Islet precursor cell (in vitro differentiated cells): ENCODE results near the gene ABCC11.
"Not testable (repeated sequence)": the region's sequence is repeated elsewhere in the genome, so short reads cannot be mapped to it uniquely, and the experiment has no call there.

ENCODE experiments used
- DNase-seq: peaks from one replicate; pipeline ENCODE4 v3.0.0-alpha.2; 2018

The ABCC11 gene

DNA sequence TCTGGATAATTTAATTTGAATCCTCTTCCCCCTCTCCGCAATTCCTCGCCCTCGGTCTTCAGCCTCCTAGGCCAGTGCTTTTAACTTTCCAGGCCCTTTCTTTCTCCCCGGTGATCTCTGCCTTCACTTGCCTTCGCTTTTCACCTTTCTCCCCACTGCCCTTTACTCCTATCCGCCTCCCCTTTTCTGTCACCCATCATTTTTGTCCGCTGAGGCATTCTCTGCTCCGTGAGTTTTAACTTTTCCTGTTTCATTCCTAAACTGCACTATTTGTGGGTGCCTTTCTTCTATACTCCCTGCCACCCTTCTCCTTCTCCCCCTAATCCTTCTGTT is 2.5 kb downstream of the ABCC11 start:
- no peak for DNase-seq

DNA sequence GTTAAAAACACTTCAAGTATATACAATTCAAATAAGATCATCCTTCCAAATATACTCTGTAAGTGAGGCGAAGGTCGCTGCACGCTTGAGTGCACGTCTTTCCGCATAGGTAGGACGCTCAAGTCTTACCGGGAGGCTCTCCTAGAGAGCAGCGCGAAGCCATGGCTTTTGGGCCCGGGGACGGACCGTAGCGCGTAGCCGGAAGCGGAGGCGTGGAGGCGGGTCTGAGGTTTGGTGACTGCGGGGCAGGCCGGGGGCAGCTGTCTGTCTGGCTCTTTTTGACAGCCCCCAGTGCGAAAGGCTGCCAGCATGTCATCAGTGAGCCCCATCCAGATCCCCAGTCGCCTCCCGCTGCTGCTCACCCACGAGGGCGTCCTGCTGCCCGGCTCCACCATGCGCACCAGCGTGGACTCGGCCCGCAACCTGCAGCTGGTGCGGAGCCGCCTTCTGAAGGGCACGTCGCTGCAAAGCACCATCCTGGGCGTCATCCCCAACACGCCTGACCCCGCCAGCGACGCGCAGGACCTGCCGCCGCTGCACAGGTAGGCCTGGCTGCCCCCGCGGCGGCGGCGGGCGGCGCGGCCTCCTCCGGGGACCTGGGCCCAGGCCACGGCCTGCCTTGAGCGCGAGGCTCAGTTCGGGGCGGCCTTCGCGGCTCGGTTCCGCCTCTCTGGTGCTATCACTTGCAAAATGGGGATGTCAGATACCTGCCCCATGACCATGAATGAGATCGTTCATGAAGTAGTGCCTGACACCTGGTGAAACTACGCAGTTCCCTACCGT is 3.1 kb downstream of the ABCC11 start, which contains the start of gene LONP2:
TSS of gene LONP2 (plus strand) at position 221 of the 783 bp plus-strand sequence. CDS start at position 310, 89 bp downstream.
- DNase-seq = peak; percentile 95

DNA sequence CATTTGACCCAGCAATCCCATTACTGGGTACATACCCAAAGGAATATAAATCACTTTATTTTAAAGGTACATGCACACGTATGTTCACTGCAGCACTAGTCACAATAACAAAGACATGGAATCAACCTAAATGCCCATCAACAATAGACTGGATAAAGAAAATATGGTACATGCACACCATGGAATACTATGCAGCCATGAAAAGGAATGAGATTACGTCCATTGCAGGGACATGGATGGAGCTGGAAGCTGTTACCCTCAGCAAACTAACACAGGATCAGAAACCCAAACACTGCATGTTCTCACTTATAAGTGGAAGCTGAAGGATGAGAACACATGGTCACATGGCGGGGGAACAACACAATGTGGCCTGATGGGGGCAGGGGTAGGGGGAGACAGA is 7.2 kb downstream of the ABCC11 start:
- DNase-seq = not testable (repeated sequence)

DNA sequence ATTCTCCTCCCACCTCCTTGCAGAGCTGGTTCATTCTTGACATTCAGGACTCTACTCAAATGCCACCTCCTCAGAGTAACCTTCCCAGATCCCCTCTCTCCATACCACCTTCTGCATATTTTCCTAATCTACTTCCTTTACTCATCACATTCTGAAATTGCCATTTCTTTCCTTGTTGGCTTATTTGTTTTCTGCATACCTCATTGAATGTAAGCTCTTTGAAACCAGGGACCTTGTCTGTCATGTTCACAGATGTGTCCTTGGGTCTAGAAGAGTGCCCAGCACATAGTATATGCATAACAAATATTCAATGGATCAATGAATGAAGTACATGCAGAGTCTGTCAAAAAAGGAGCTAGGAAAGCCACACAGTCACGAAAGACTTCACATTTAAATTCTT is 11.1 kb downstream of the ABCC11 start:
- no peak for DNase-seq

DNA sequence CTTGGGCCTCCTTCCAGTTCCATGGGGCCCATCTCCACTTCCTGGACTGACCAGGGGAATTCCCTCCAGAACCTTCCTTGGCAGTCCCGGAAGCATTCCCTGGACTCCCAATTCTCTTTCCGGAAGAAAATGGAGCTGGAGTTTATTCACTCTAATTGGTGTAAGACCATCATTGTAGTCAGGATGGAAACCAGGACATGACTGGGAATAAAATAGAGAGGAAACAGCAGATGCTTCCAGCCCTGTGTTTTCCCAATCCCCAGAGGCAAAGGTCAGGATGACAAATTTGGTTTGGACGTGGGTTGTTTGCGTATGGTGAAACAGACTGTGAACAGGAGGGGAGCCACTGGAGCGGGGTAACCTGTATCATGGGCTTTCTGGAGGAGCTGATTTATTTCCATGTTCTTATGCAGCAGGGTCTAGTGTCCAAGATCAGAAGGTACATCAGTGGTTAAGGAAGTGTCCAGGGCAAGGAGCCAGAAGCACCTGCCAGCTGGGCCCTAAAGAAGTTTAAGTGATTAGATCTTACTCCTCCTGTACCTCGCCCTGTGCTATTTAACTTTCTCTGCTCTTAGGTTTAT is 11.7 kb downstream of the ABCC11 start:
- DNase-seq = no peak

DNA sequence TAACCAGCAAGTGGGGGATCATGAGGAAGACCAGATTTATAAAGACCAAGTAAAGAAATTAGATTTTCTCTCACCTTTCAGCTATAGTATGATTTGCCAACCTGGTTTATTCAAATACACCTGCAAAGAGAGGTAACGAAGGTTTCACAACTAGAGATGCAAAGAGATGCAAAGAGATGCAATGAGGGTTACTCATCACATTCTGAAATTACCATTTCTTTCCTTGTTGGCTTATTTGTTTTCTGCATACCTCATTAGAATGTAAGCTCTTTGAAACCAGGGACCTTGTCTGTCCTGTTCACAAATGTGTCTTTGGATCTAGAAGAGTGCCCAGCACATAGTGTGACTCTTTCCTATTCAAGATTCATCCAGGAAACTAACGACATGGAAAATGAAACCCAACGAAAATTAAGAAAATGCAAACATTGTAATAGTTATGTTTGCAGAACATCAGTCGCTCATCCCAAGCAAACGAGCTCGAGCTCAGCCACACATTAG is 12.2 kb downstream of the ABCC11 start:
- DNase-seq = no peak

DNA sequence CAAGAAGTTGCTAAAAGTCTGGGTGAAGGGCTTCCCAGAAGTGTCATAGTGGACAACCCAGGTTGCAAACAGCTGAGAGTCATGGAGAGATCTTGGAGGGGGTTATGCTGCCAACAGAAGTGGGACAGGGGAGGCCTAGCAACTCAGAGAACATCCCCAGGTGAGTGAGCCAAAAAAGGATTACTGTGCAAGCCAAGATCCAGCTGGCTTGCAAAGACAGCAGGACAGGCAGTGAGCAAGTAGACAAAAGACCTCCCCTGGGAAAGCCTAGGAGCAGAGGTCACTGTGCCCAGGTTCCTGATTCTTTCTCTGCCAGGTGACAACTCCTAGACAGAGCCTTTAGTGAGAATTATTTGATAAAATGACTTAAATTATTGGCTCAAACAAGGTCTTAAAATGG is 12.7 kb downstream of the ABCC11 start:
- no peak for DNase-seq

DNA sequence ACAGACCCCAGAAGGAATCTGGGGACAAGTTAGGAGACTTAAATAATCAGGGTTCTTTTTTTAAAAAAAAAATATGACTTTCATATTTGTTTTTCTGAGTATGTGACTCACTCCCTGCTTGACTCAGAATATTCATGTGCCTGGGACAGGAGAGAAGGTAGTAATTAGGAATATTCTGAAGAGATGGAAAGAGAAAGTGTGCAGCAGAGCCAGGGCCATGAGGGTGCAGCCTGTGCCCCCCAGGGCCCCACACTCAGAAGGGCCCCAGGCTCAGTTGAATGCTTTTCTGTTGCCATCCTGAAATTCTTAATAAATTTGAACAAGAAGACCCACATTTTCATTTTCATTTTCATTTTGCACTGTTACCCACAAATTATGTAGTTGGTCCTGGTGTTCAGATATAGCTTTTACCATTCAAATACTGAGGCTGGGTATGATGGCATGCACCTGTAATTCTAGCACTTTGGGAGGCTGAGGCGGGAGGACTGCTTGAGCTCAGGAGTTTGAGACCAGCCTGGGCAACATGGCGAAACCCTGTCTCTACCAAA is 14.8 kb downstream of the ABCC11 start:
- DNase-seq = no peak

DNA sequence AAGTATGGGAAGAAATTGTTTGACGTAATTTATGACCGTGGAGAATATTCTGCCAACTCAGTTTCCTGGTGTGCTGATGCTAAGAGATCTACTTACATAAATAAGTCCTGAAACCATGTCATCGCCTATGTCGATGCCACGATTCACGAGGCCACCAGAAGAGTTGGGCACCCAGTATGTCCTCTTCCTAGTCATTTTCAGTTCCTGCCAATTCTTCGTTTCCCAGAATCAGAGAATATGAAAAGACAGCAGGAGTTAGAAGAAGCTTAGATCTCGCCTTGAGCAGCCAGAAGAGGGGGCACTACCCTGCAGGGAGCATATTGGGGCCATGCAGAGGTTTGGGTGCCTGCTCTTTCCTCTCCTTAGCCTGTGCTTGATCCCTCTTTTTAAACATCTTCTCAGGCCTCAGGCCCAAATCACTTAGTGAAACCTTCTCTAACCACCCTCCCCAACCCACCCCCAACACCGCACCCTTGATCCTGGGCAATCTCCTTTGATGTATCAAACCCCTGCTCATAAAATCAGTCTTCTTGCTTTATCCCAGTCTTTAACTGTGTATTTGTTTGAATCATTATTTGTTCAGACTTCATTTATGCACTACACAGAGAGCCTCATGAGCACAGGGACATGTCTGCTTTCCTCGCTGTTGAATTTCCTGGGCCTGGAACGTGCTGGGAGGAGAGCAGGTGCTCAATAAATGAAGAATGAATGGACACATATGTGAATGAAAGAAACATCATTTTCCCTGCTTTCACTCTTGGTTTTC is 15.4 kb downstream of the ABCC11 start:
- DNase-seq = peak; percentile 63

DNA sequence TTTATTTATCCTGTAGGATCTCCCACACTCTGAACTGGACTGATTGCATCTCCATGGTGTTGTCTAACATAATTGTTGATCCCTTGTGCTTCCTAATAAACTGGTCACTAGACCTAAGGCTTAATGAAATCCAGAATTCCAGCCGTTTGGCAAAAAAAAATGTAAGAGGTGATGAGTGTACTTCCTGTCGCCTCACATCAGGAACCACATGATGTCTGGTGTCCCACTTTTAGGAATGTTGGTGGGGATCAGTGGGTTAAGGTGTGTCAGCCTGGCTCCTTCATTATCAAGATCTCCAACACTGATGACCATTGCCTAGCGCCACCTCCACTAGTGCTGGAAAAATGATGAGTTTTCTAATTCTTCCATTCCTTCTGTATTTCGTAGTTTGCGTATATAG is 21.9 kb downstream of the ABCC11 start:
- no peak for DNase-seq

DNA sequence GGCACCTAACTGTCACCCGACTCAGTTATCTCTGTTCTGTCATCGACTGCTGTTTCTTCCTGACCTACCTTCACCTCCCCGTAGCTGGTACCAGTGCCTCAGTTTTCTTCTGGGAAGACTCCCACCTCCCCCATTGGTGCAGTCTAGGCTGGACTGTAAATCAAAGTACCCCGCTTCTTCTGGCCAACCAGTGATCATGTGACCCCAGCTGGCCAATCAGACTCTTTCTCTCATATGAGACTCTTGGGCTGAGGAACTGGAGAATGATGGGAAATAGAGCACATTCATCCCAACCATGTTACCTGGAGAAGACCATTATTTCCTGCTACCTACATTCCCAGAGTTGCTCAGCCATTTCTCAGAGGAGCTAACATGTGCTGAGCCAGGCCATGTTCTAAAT is 23.8 kb downstream of the ABCC11 start:
- DNase-seq = peak; percentile 5

DNA sequence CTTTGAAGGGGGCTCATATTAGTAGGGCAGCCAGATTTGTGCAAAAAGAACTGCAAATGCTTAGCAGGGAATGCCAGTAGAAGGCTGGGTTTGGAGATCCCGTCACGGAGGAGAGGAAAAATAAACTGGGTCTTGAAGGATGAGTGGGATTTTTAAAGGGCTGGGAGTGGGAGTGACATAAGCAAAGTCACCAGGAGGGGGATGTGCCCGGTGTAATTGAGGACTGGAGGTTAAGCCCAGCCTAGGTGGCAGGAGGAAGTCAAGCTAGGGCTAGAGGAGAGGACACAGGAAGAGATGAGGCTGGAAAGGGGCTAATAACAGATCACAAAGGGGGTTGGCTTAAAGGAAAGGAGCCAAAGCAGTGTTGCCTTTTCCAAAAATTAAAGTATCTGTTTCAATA is 26.4 kb downstream of the ABCC11 start:
- DNase-seq = peak; percentile 44

DNA sequence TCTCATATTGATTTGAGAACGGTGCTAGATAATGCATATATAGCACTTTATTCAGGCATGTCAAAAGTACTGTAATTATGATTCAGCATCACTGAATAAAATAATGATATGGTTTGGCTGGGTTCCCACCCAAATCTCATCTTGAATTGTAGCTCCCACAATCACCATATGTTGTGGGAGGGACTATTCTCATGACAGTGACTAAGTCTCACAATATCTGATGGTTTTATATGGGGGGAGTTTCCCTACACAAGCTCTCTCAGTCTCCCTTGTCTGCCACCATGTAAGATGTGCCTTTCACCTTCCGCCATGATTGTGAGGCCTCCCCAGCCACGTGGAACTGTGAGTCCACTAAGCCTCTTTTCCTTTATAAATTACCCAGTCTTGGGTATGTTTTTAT is 28.9 kb downstream of the ABCC11 start:
- DNase-seq = no peak

DNA sequence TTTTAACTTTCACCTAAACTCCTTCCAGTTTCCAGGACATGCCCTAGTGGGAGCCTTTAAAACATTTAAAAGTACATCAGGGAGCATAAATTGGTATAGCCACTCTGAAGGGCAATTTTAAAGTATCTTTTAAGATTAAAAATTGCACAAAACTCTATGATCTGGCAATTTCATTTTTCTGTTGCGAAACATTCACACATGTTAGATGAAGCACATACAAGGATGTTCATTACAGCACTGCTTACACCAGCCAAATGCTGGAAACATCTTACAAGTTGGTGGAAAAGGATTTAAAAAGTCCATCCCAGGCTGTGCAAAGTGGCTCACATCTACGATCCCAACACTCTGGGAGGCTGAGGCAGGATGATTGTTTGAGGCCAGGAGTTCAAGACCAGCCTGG is 29.6 kb downstream of the ABCC11 start:
- DNase-seq = peak; percentile 10

DNA sequence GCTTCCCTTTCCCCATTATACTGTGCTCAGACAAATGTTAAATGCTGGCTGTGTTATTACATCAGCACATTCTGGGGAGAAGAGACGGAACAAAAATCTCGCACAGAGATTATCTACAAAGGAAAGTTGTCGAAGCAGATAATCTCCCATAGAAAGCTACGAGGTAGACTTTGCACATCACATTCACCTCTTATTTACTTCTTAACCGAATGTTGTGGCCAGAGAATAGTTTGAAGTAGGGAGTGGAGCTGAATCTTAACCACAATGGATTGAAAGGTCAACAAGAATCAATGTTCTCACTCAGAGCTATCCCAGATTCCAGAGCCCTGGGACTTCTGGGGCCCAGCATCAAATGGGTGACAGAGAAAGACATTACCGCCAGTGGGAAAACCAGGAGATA is 31.6 kb downstream of the ABCC11 start:
- no peak for DNase-seq

DNA sequence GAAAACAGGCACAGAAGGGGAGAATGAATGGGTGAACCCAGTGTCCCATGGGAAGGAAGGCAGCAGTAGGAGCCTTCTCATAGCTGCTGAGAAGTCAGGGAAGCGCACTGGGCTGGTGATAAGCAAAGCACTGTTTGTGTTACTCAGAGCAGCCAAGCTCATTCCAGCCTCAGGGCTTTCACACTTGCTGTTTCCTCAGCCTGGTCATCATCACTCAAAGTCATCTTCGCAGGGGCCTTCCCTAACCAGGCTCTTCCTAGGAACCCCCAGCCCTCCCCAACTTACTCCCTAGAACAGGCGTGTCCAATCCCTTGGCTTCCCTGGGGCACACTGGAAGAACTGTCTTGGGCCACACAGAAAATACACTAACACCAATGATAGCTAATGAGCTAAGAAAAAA is 35.3 kb downstream of the ABCC11 start:
- peak; percentile 70 for DNase-seq

DNA sequence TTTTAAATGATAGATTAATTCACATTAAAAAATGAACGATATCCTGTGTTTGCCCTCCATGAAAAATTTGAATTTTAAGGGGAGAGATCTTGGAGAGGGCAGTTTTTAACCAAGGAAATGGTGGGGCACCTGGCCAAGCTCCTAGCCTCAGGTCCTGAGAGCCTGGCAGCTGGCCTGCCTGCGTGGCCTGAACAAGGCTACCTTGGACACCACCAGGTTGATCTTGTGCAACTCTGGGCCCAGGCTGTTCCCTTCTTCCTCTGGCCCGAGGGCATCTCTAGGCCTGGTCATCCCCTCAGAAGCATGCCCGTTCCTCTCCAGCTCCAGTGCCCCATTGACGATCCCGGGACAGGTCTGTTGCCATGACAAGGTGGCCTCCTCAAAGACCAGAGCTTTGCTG is 36.6 kb downstream of the ABCC11 start:
- DNase-seq = no peak

DNA sequence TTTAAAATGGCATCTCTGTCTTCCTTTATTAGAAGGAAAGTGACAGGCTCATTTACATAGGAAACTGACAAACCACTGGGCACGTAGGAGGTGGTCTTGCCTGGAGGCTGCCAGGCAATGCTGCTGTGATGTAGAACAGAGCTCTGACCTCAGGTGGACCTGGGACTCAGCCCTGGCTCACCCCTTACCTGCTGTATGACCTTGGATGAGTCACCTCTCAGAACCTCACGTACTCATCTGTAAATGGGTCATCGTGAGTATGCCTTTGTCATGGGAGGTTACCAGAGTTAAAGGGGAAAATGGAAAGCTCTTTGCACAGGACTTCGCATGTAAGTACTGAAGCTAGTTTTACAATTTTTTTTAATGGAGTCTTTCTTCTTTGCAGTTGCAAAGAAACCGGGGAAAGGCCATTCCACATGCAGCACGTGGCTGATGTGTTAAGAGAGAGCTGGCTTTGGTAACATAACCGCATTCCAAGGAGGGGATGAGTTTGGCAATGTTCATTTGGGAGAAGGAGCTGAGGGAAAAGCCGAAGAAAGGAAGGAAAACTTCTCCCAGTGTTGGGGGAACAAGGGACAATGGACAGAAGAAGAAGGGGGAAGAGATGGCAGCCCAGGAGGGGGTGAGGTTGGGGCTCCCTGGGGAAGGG is 40.6 kb downstream of the ABCC11 start:
- peak; percentile 76 for DNase-seq

DNA sequence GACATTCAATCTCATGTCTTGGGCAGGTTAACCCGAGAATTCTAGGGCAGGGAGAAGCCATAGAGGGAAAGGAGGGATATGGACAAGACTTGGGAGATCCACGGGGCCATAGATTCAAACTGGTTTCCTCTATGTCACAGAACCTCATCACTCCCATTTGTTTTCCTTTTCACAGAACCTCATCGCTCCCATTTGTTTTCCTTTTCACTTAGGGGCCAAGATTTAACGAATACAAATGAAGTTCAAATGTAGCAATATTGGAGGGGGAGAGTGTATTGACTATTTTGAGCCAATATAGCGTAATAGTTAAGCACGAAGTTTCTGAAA is 42.6 kb downstream of the ABCC11 start:
- DNase-seq = no peak

DNA sequence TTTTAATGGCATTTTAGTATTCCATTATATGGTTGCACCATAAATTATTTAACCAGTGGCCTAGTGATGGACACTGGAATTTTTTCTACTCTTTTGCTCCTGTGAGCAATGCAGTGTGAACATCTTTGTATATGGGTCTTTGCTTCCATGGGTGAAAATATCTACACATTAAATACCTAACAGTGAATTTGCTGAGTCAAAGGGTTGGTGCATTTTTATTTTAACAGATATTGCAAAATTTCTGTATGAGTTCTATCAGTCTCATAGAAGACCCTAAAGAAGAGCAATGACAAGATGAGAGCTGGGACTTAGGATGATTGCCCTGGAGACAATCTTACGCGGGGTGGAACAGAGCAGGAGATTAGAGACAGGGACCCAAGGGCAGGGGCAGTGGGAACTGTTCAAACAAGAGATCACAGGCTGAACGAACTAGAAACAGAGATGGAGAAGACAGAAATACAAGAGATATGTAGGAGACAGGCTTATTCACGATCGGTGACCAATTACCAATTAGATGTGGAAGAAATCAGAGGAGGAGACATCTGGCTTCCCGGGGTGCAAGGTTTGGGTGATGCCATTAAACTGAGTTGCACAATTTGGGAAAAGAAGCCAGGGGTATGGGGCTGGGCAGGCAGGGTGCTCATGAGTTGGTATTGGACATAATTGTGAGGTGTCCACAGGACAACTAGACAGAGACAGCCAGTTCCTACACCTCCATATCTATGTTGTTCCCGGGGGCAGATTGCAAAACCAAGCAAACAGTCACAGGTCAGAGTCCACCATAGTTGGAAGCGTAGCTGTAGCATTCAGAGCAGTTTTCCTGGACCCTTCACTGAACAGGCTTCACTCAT is 43.1 kb downstream of the ABCC11 start:
- DNase-seq = no peak

DNA sequence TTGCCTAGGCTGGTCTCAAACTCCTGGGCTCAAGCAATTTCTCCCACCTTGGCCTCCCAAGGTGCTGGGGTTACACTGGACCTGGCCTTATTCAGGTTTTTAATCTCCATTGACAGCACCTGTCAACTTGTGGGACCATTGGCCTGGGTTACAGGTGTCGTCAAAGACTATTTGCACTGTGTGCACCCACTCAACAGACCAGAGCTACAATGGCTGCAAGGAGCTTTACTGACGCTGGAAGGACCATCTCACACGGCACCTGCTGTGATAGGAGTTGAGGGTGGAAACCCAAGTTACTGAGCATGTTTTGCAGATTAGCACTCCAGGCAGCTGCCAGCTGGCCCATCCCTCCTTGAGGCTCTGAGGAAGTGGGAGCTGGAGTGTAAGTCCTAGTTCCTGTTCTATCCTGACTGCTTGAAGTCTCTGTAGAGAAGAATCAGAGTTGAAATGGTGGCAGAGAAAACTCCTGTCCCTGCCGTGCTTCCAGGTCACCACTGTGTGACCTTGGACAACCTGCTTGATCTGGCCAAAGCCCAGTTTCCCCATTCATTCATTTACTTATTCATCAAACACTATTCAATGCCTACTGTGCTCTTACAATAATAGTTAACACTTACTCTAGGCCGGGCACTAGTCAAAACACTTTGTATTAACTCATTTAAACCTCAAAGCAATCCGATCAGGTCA is 45.7 kb downstream of the ABCC11 start:
- peak; percentile 37 for DNase-seq

DNA sequence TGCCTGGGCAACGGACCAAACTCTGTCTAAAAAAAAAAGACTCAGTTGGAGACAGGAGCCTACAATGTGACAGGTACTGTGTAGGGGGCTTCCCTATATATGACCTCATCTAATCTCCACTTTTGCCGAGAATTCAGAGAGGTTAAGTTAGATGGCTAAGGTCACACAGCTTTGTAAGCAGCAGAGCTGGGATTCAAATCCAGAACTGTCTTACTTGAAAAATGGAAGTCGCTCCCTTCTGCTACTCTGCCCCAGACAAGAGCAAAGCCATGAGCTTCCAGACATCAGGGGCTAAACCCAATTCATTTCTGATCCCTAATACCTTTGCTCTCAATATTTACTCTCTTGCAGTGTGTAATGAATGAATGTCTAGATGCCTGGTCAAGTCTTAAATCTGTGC is 50.0 kb downstream of the ABCC11 start:
- no peak for DNase-seq
